Cardiac muscle cell (in vitro differentiated cells and primary cell): Measurements from ENCODE around the gene ZFC3H1. TPM values are rescaled to one million over a fixed set of nuclear protein-coding genes. Genes with fewer than 3 reads are reported as not detected.

Experiments
- DNase-seq, 2 donors: peaks; one replicate each; pipeline versions ENCODE4 v3.0.0 to v3.0.0-alpha.2; 2010 to 2017; ENCODE audit warnings: low read depth in 1 of 2, low spot score in 1 of 2
- H3K27ac ChIP-seq: fragments of 200-600 bp; sonication (generic); 2 replicates; pipeline ENCODE4 v1.5.1; 2016
- H3K27me3 ChIP-seq: fragments of 200-600 bp; sonication (generic); 2 replicates; pipeline ENCODE4 v1.6.0; 2016; ENCODE audit warnings: control low read depth
- H3K36me3 ChIP-seq: fragments of 200-600 bp; sonication (generic); 2 replicates; pipeline ENCODE4 v1.5.1; 2016; ENCODE audit warnings: control low read depth
- H3K4me1 ChIP-seq: fragments of 200-600 bp; sonication (generic); 2 replicates; pipeline ENCODE4 v1.8.1; 2017; ENCODE audit warnings: low read depth, mild to moderate bottlenecking, mixed run types
- H3K4me3 ChIP-seq: fragments of 200-600 bp; sonication (generic); 2 replicates; pipeline ENCODE4 v1.5.1; 2016; ENCODE audit warnings: mild to moderate bottlenecking
- H3K9me3 ChIP-seq: fragments of 200-600 bp; sonication (generic); 2 replicates; pipeline ENCODE4 v1.5.1; 2017; ENCODE audit warnings: low read depth, mild to moderate bottlenecking, control low read depth
- polyA plus RNA-seq: library from polyadenylated mRNA; unstranded; fragments of >200 nt; fragmentation: Nextera tagmentation; extraction: Ambion mirVana; gene quantifications from 2 replicates; pipeline ENCODE4 v1.2.1, GENCODE V29; 2016
- total RNA-seq: library from RNA; depleted of rRNA; stranded (reverse); fragments of >200 nt; gene quantifications from 2 replicates; pipeline ENCODE4 v1.2.3, GENCODE V29; 2016
- TF ChIP-seq, protein P1 (sequence below): IDR thresholded peaks from 2 replicates; pipeline ENCODE4 v1.5.1; 2012; ENCODE audit warnings: low read depth, mild to moderate bottlenecking, low read length

ZFC3H1 gene
- total and polyA plus RNA-seq, 2 experiments from 2014 or later = 24.9 to 25.8 TPM

DNA sequence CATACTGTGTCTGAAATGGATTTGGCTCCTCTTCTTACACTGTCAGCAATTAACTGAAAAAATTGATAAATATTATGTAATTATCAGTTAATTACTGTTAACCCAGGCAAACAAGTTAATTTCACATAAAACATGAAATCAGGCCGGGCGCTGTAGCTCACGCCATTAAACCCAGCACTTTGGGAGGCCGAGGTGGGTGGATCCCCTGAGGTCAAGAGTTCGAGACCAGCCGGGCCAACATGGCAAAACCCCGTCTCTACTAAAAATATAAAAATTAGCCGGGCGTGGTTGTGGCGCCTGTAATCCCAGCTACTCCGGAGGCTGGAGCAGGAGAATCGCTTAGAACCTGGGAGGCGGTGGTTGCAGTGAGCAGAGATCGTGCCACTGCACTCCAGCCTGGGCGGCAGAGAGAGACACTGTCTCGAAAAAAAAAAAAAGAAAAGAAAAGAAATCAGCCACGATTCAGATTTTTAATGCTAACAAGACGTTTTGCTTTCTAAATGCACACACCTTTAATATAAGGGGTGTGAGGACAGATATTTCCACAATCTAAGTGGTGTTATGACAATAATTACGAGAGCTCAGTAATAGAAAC, 21.8 kb upstream of the ZFC3H1 start:
- Histone ChIP-seq H3K4me3 (peak overlapping the region; percentile 63), H3K4me1 (peaks cover 13% of the 10 kb centered on the region), H3K27me3 (no peaks in the 10 kb centered on the region), H3K9me3 (no peaks in the 10 kb centered on the region), H3K27ac (peak overlapping the region; percentile 94), H3K36me3 (no peaks in the 10 kb centered on the region)
- DNase-seq = no peak
- TF ChIP-seq, protein P1, sequence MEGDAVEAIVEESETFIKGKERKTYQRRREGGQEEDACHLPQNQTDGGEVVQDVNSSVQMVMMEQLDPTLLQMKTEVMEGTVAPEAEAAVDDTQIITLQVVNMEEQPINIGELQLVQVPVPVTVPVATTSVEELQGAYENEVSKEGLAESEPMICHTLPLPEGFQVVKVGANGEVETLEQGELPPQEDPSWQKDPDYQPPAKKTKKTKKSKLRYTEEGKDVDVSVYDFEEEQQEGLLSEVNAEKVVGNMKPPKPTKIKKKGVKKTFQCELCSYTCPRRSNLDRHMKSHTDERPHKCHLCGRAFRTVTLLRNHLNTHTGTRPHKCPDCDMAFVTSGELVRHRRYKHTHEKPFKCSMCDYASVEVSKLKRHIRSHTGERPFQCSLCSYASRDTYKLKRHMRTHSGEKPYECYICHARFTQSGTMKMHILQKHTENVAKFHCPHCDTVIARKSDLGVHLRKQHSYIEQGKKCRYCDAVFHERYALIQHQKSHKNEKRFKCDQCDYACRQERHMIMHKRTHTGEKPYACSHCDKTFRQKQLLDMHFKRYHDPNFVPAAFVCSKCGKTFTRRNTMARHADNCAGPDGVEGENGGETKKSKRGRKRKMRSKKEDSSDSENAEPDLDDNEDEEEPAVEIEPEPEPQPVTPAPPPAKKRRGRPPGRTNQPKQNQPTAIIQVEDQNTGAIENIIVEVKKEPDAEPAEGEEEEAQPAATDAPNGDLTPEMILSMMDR = no peak

DNA sequence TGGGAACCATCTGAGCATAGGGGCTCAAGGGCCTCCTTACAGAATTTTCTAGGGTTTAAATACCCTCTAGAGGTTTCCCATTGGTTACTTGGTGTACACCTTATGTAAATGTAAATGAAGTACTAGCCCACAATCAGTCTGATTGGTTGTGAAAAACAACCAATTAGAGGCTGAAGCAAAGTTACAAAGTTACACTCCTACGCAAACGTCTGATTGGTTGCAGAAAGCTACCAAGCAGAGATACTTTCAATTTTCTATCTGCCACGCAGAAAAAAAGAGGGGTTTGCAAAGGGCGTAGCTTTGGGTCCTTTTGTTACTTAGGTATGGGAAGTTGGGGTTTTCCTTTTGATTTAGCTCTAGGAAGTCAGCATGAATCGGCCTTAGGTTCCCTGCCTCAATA, 20.4 kb upstream of the ZFC3H1 start:
- Histone ChIP-seq H3K27ac (no peak overlapping the region), H3K4me3 (no peak overlapping the region), H3K9me3 (no peaks in the 10 kb centered on the region), H3K27me3 (no peaks in the 10 kb centered on the region), H3K4me1 (peaks cover 10% of the 10 kb centered on the region), H3K36me3 (no peaks in the 10 kb centered on the region)
- TF ChIP-seq, protein P1 = no peak
- no peak for DNase-seq

DNA sequence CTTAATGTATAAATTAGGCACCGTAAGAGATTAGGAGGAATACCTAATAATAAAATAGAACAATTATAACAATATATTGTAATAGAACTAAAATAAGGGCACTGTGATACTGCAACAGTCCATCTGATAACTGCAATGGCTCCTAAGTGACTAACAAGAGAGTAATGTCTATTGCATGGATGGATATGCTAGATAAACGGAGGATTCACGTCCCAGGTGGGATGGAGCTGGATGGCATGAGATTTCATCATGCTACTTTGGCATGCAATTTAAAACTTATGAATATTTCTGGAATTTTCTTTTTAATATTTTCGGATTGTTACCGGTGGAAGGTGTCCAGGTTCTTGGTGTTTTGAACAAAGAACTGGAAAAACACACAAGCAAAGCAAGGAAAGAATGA, 20.0 kb upstream of the ZFC3H1 start:
- Histone ChIP-seq H3K27ac (no peak overlapping the region), H3K9me3 (no peaks in the 10 kb centered on the region), H3K4me3 (no peak overlapping the region), H3K27me3 (no peaks in the 10 kb centered on the region), H3K4me1 (peaks cover 10% of the 10 kb centered on the region), H3K36me3 (no peaks in the 10 kb centered on the region)
- DNase-seq = no peak
- TF ChIP-seq, protein P1 = no peak

DNA sequence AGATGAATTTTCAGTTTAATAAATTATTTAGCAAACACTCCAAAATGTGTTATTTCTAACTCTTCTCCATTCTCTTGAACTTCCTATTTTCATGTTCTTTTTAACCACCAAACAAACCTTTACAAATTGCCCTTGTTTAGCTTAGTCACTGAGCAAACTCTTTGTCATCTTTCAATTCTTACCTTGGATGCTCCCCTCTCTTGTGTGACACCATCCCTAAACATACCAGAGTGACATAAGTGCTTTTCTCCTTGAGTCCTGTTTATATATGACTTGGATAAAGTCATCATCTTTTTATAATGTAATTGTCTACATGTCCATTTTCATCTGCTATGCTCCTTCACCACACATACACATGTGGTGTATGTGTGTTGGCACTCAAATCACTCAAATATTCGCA, 18.8 kb upstream of the ZFC3H1 start:
- Histone ChIP-seq H3K4me1 (peaks cover 6% of the 10 kb centered on the region), H3K27ac (no peak overlapping the region), H3K36me3 (no peaks in the 10 kb centered on the region), H3K9me3 (no peaks in the 10 kb centered on the region), H3K4me3 (no peak overlapping the region), H3K27me3 (no peaks in the 10 kb centered on the region)
- DNase-seq = no peak
- TF ChIP-seq, protein P1 = no peak

DNA sequence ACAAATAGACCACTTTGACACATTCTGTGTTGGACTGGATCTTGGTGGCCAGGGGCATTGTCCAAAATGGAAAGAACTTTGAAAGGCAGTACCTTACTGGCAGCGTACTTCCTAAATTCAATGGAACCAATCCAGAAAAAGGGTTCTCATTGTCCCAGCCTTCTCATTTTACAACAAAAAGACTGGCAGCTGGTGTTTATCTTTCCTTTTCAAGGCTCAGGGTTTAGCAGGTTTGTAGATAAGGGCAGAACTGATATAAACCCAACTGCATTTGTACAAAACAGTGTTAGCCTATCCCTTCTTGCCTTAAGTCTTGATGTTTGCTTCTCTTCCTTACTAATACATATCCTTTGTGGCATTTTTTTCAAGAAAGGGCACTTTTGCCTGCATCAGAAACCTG, 8.2 kb upstream of the ZFC3H1 start:
- Histone ChIP-seq H3K4me3 (no peak overlapping the region), H3K4me1 (peaks cover 28% of the 10 kb centered on the region), H3K27ac (peak overlapping the region; percentile 60), H3K36me3 (no peaks in the 10 kb centered on the region), H3K27me3 (no peaks in the 10 kb centered on the region), H3K9me3 (no peaks in the 10 kb centered on the region)
- no peak for DNase-seq
- TF ChIP-seq, protein P1 = no peak
